HG02610 (cell line): Measurements from ENCODE around the gene SELPLG.
"Not testable (repeated sequence)": the region's sequence is repeated elsewhere in the genome, so short reads cannot be mapped to it uniquely, and the experiment has no call there.

Source experiments
- ATAC-seq: cut with Tn5 transposase; IDR thresholded peaks from one replicate; pipeline ENCODE4 v1.9.1; 2021; ENCODE audit warnings: mild to moderate bottlenecking, moderate library complexity; ENCODE audit not compliant: unreplicated experiment

SELPLG gene

GRCh38 chr12:108638997-108639822 lies 5.5 kb upstream of the SELPLG start:
- no peak for ATAC-seq

GRCh38 chr12:108638141-108638827 lies 4.6 kb upstream of the SELPLG start:
- no peak for ATAC-seq

- no peak for ATAC-seq
These were observed 3.7 kb upstream of the SELPLG start for GRCh38 chr12:108637222-108637971.

- no peak for ATAC-seq
These were observed 2.5 kb upstream of the SELPLG start for GRCh38 chr12:108635997-108636808.

GRCh38 chr12:108635201-108635996 lies 1.7 kb upstream of the SELPLG start:
- peak; percentile 49 for ATAC-seq

- no peak for ATAC-seq
These were observed 652 bp upstream of the SELPLG start for GRCh38 chr12:108634341-108634751.

GRCh38 chr12:108633081-108633533 lies 587 bp downstream of the SELPLG start:
- no peak for ATAC-seq

GRCh38 chr12:108631261-108631660 lies 2.4 kb downstream of the SELPLG start:
- ATAC-seq, result not testable (repeated sequence)

- ATAC-seq, result no peak
These were observed 3.0 kb downstream of the SELPLG start for GRCh38 chr12:108630481-108631207.

GRCh38 chr12:108629824-108630476 lies 3.7 kb downstream of the SELPLG start:
- ATAC-seq, result no peak

- ATAC-seq, result no peak
These were observed 4.5 kb downstream of the SELPLG start for GRCh38 chr12:108629151-108629550.

GRCh38 chr12:108627134-108627920 lies 6.4 kb downstream of the SELPLG start:
- ATAC-seq, result no peak

GRCh38 chr12:108625228-108625627 lies 8.5 kb downstream of the SELPLG start:
- ATAC-seq, result no peak

- no peak for ATAC-seq
These were observed 10.1 kb downstream of the SELPLG start for GRCh38 chr12:108623577-108623976.

- ATAC-seq, result no peak
These were observed 10.7 kb downstream of the SELPLG start for GRCh38 chr12:108622921-108623514.

GRCh38 chr12:108622421-108622820 lies 11.3 kb downstream of the SELPLG start:
- no peak for ATAC-seq

GRCh38 chr12:108621161-108621560 lies 12.5 kb downstream of the SELPLG start:
- ATAC-seq, result no peak
